GM21526 (cell line): Measurements from ENCODE around the gene KHNYN.
"Not testable (repeated sequence)": the region's sequence is repeated elsewhere in the genome, so short reads cannot be mapped to it uniquely, and the experiment has no call there.

Experiments
- ATAC-seq: cut with Tn5 transposase; IDR thresholded peaks from one replicate; pipeline ENCODE4 v1.9.1; 2021; ENCODE audit warnings: moderate library complexity; ENCODE audit not compliant: unreplicated experiment, low FRiP score

Gene KHNYN

GRCh38 chr14:24429395-24430142 lies at the start of gene KHNYN, which contains the start of gene CBLN3:
TSS of gene KHNYN (plus strand) at chr14:24429954. CDS start at chr14:24430731, 777 bp downstream.
TSS of gene CBLN3 (minus strand) at chr14:24429668. CDS start at chr14:24429054, 614 bp downstream.
- ATAC-seq: peak; percentile 85

- ATAC-seq: no peak
Measured at GRCh38 chr14:24381363-24382063, 48.2 kb upstream of the KHNYN start.

- ATAC-seq: no peak
Measured at GRCh38 chr14:24382064-24382371, 47.7 kb upstream of the KHNYN start.

GRCh38 chr14:24384169-24384568 lies 45.6 kb upstream of the KHNYN start:
- no peak for ATAC-seq

- no peak for ATAC-seq
Measured at GRCh38 chr14:24385524-24385923, 44.2 kb upstream of the KHNYN start.

- no peak for ATAC-seq
Measured at GRCh38 chr14:24387009-24387345, 42.8 kb upstream of the KHNYN start.

- ATAC-seq: not testable (repeated sequence)
Measured at GRCh38 chr14:24387579-24387978, 42.2 kb upstream of the KHNYN start.

GRCh38 chr14:24388474-24389179 lies 41.1 kb upstream of the KHNYN start:
- ATAC-seq: no peak

GRCh38 chr14:24389226-24389848 lies 40.4 kb upstream of the KHNYN start:
- no peak for ATAC-seq

GRCh38 chr14:24390701-24391468 lies 38.9 kb upstream of the KHNYN start:
- ATAC-seq: no peak

- ATAC-seq: no peak
Measured at GRCh38 chr14:24392325-24393091, 37.2 kb upstream of the KHNYN start.

GRCh38 chr14:24394275-24394674 lies 35.5 kb upstream of the KHNYN start:
- ATAC-seq: no peak

GRCh38 chr14:24395609-24396582 lies 33.9 kb upstream of the KHNYN start:
- ATAC-seq: no peak

- no peak for ATAC-seq
Measured at GRCh38 chr14:24397639-24398292, 32.0 kb upstream of the KHNYN start.

GRCh38 chr14:24398293-24398652 lies 31.5 kb upstream of the KHNYN start:
- ATAC-seq: no peak

- no peak for ATAC-seq
Measured at GRCh38 chr14:24398653-24399446, 30.9 kb upstream of the KHNYN start, which contains the start of gene NYNRIN. TSS of gene NYNRIN (plus strand) at chr14:24399003. CDS start at chr14:24399247, 244 bp downstream.

- ATAC-seq: no peak
Measured at GRCh38 chr14:24399447-24399822, 30.3 kb upstream of the KHNYN start.
